Measurements from ENCODE around the gene PCDHGA4. TPM values are rescaled to one million over a fixed set of nuclear protein-coding genes. Genes with fewer than 3 reads are reported as not detected.
"Not testable (repeated sequence)": the region's sequence is repeated elsewhere in the genome, so short reads cannot be mapped to it uniquely, and the experiment has no call there.

The PCDHGA4 gene
- total RNA-seq, 1 donor from 2014 or later = 9.3 TPM

- ATAC-seq (ENCODE audit: poor library complexity) (peak; percentile 72), DNase-seq (no peak)
- intact Hi-C loops (cut with DNase I) = no loop called here
These were observed 19.8 kb downstream of the PCDHGA4 start for GRCh38 chr5:141374627-141375026.

- DNase-seq; ATAC-seq (ENCODE audit: poor library complexity); intact Hi-C loops (cut with DNase I): not testable (repeated sequence)
These were observed 20.8 kb downstream of the PCDHGA4 start for GRCh38 chr5:141375444-141376155.

GRCh38 chr5:141382469-141383294, 27.9 kb downstream of the PCDHGA4 start, which contains the start of gene PCDHGA7:
Gene PCDHGA7 (plus strand): TSS chr5:141382742. CDS start chr5:141382900, 158 bp downstream.
- intact Hi-C loops (cut with DNase I) = no loop called here
- ATAC-seq (ENCODE audit: poor library complexity) (peak; percentile 34), DNase-seq (no peak)

GRCh38 chr5:141383345-141383744, 28.5 kb downstream of the PCDHGA4 start:
- intact Hi-C loops (cut with DNase I) = no loop called here
- DNase-seq (no peak), ATAC-seq (ENCODE audit: poor library complexity) (no peak)

- ATAC-seq (ENCODE audit: poor library complexity) (no peak), DNase-seq (no peak)
- intact Hi-C loops (cut with DNase I) = no loop called here
These were observed 29.8 kb downstream of the PCDHGA4 start for GRCh38 chr5:141384471-141385267.

GRCh38 chr5:141387557-141388311, 32.9 kb downstream of the PCDHGA4 start, which contains the start of gene PCDHGB4:
Gene PCDHGB4 (plus strand): TSS chr5:141387698. CDS start chr5:141387885, 187 bp downstream.
- DNase-seq; intact Hi-C loops (cut with DNase I): not testable (repeated sequence)
- peak; percentile 90 for ATAC-seq (ENCODE audit: poor library complexity)

- intact Hi-C loops (cut with DNase I) = no loop called here
- ATAC-seq (ENCODE audit: poor library complexity) = no peak
- DNase-seq = no peak
These were observed 33.8 kb downstream of the PCDHGA4 start for GRCh38 chr5:141388661-141389060.

- intact Hi-C loops (cut with DNase I) = no loop called here
- no peak for DNase-seq
- no peak for ATAC-seq (ENCODE audit: poor library complexity)
These were observed 34.6 kb downstream of the PCDHGA4 start for GRCh38 chr5:141389153-141390042.

GRCh38 chr5:141392429-141393198, 37.8 kb downstream of the PCDHGA4 start, which contains the start of gene PCDHGA8:
Gene PCDHGA8 (plus strand): TSS chr5:141392633. CDS start chr5:141392814, 181 bp downstream.
- no peak for ATAC-seq (ENCODE audit: poor library complexity)
- intact Hi-C loops (cut with DNase I) = no loop called here
- no peak for DNase-seq

GRCh38 chr5:141393267-141393666, 38.4 kb downstream of the PCDHGA4 start:
- intact Hi-C loops (cut with DNase I) = no loop called here
- no peak for DNase-seq
- ATAC-seq (ENCODE audit: poor library complexity) = no peak

- ATAC-seq (ENCODE audit: poor library complexity); intact Hi-C loops (cut with DNase I); DNase-seq: not testable (repeated sequence)
These were observed 39.8 kb downstream of the PCDHGA4 start for GRCh38 chr5:141394401-141395187.

- peak; percentile 93 for ATAC-seq (ENCODE audit: poor library complexity)
- DNase-seq; intact Hi-C loops (cut with DNase I): not testable (repeated sequence)
These were observed 43.1 kb downstream of the PCDHGA4 start, which contains the start of gene PCDHGB5 for GRCh38 chr5:141397756-141398551. Gene PCDHGB5 (plus strand): TSS chr5:141397947. CDS start chr5:141398128, 181 bp downstream.

GRCh38 chr5:141398608-141399007, 43.8 kb downstream of the PCDHGA4 start:
- intact Hi-C loops (cut with DNase I) = no loop called here
- DNase-seq (no peak), ATAC-seq (ENCODE audit: poor library complexity) (peak; percentile 37)

GRCh38 chr5:141399555-141400258, 44.9 kb downstream of the PCDHGA4 start:
- ATAC-seq (ENCODE audit: poor library complexity) (no peak), DNase-seq (no peak)
- intact Hi-C loops (cut with DNase I) = no loop called here
